Smooth muscle cell (in vitro differentiated cells): ENCODE data around the gene MIPOL1. TPM values are rescaled to one million over a fixed set of nuclear protein-coding genes. Genes with fewer than 3 reads are reported as not detected.
"Not testable (repeated sequence)": the region's sequence is repeated elsewhere in the genome, so short reads cannot be mapped to it uniquely, and the experiment has no call there.

Source experiments
- DNase-seq: peaks from one replicate; lab custom pipeline; 2025; ENCODE audit not compliant: unreplicated experiment; lab: John Stamatoyannopoulos, UW
- H2AFZ ChIP-seq: fragments of 200-600 bp; sonication (generic); 2 replicates; pipeline ENCODE4 v1.6.0; 2016; ENCODE audit warnings: antibody characterized with exemption, low read depth, mild to moderate bottlenecking
- H3F3A ChIP-seq: fragments of 200-600 bp; sonication (generic); 2 replicates; pipeline ENCODE4 v1.6.0; 2017; ENCODE audit warnings: antibody characterized with exemption, low read depth
- H3K27ac ChIP-seq: fragments of 200-600 bp; sonication (generic); 2 replicates; pipeline ENCODE4 v1.5.1; 2016; ENCODE audit warnings: low read depth, mild to moderate bottlenecking
- H3K27me3 ChIP-seq: fragments of 200-600 bp; sonication (generic); 2 replicates; pipeline ENCODE4 v1.6.1; 2016; ENCODE audit warnings: low read depth, mild to moderate bottlenecking
- H3K36me3 ChIP-seq: fragments of 200-600 bp; sonication (generic); 2 replicates; pipeline ENCODE4 v1.5.1; 2016; ENCODE audit warnings: low read depth
- H3K4me1 ChIP-seq: fragments of 200-600 bp; sonication (generic); 2 replicates; pipeline ENCODE4 v1.5.1; 2016; ENCODE audit warnings: low read depth
- H3K4me2 ChIP-seq: fragments of 200-600 bp; sonication (generic); 2 replicates; pipeline ENCODE4 v1.6.0; 2016; ENCODE audit warnings: mild to moderate bottlenecking
- H3K4me3 ChIP-seq: fragments of 200-600 bp; sonication (generic); 2 replicates; pipeline ENCODE4 v1.5.1; 2016; ENCODE audit warnings: mild to moderate bottlenecking
- H3K79me2 ChIP-seq: fragments of 200-600 bp; sonication (generic); 2 replicates; pipeline ENCODE4 v1.6.0; 2016; ENCODE audit warnings: low read depth, mild to moderate bottlenecking
- H3K9ac ChIP-seq: fragments of 200-600 bp; sonication (generic); 2 replicates; pipeline ENCODE4 v1.6.0; 2016; ENCODE audit warnings: low read depth
- H3K9me3 ChIP-seq: fragments of 200-600 bp; sonication (generic); replicated peaks from 2 replicates; pipeline ENCODE4 v1.5.1; 2016; ENCODE audit warnings: low read depth
- H4K20me1 ChIP-seq: fragments of 200-600 bp; sonication (generic); 2 replicates; pipeline ENCODE4 v1.6.0; 2016; ENCODE audit warnings: low read depth
- WGBS: methylation state at CpG from one replicate; pipeline ENCODE4 v1.1.7; 2016; ENCODE audit warnings: low lambda C conversion rate; 5-methylcytosine and 5-hydroxymethylcytosine counted together
- polyA plus RNA-seq: library from polyadenylated mRNA; unstranded; fragments of >200 nt; fragmentation: Nextera tagmentation; extraction: Ambion mirVana; gene quantifications from 2 replicates; pipeline ENCODE4 v1.2.1, GENCODE V29; 2016
- total RNA-seq: library from RNA; depleted of rRNA; stranded (reverse); fragments of >200 nt; gene quantifications from 2 replicates; pipeline ENCODE4 v1.2.3, GENCODE V29; 2014
- TF ChIP-seq, protein P1 (sequence below): fragments of 200-600 bp; sonication (generic); IDR thresholded peaks from 2 replicates; pipeline ENCODE4 v1.5.1; 2017; ENCODE audit warnings: borderline replicate concordance, mild to moderate bottlenecking, antibody characterized with exemption; ENCODE audit not compliant: insufficient read depth, poor library complexity, severe bottlenecking

The MIPOL1 gene
- total and polyA plus RNA-seq, 2 experiments from 2014 or later = 3.2 to 5.1 TPM

DNA sequence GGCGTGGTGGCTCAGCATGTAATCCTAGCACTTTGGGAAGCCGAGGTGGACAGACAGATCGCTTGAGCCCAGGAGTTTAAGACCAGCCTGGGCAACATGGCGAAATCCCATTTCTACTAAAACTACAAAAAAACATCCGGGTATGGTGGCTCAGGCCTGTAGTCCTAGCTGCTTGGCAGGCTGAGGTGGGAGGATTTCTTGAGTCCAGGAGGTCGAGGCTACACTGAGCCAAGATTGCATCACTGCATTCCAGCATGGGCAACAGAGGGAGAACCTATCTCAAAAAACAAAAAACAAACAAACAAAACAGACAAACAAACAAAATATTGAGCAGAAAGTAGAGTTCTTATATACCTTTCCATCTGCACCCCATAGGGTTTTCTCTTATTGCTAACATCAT lies 16.3 kb upstream of the MIPOL1 start:
- Histone ChIP-seq H2AFZ (no peak overlapping the region), H3K4me2 (no peak overlapping the region), H3K27me3 (no peaks in the 10 kb centered on the region), H3K9me3 (no peaks in the 10 kb centered on the region), H3K36me3 (no peaks in the 10 kb centered on the region), H3K79me2 (no peaks in the 10 kb centered on the region), H3K4me1 (no peaks in the 10 kb centered on the region), H3K9ac (no peak overlapping the region), H3K27ac (no peak overlapping the region), H3K4me3 (no peak overlapping the region), H3F3A (no peaks in the 10 kb centered on the region), H4K20me1 (no peaks in the 10 kb centered on the region)
- DNase-seq = no peak
- WGBS = 87% methylated on average over 6 of the region's 6 CpGs
- TF ChIP-seq, protein P1, sequence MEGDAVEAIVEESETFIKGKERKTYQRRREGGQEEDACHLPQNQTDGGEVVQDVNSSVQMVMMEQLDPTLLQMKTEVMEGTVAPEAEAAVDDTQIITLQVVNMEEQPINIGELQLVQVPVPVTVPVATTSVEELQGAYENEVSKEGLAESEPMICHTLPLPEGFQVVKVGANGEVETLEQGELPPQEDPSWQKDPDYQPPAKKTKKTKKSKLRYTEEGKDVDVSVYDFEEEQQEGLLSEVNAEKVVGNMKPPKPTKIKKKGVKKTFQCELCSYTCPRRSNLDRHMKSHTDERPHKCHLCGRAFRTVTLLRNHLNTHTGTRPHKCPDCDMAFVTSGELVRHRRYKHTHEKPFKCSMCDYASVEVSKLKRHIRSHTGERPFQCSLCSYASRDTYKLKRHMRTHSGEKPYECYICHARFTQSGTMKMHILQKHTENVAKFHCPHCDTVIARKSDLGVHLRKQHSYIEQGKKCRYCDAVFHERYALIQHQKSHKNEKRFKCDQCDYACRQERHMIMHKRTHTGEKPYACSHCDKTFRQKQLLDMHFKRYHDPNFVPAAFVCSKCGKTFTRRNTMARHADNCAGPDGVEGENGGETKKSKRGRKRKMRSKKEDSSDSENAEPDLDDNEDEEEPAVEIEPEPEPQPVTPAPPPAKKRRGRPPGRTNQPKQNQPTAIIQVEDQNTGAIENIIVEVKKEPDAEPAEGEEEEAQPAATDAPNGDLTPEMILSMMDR = no peak

DNA sequence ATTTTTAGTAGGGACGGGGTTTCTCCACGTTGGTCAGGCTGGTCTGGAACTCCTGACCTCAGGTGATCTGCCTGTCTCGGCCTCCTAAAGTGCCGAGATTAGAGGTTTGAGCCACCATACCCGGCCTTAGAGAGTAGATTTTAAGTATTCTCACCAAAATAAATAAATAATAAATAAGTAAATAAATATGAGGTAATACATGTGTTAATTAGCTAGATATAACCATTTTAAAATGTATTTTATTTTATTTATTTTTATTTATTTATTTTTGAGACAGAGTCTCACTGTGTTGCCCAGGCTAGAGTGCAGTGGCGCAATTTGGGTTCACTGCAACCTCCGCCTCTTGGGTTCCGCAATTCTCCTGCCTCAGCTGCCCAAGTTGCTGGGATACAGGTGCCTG lies 13.2 kb upstream of the MIPOL1 start:
- H3K9me3 ChIP-seq, H3K79me2 ChIP-seq, H2AFZ ChIP-seq, H3K4me3 ChIP-seq, H3K27ac ChIP-seq, H3F3A ChIP-seq, DNase-seq, H4K20me1 ChIP-seq, H3K4me1 ChIP-seq, H3K4me2 ChIP-seq, H3K9ac ChIP-seq, H3K36me3 ChIP-seq, H3K27me3 ChIP-seq: not testable (repeated sequence)
- 97% methylated on average over 8 of the region's 8 CpGs for WGBS

DNA sequence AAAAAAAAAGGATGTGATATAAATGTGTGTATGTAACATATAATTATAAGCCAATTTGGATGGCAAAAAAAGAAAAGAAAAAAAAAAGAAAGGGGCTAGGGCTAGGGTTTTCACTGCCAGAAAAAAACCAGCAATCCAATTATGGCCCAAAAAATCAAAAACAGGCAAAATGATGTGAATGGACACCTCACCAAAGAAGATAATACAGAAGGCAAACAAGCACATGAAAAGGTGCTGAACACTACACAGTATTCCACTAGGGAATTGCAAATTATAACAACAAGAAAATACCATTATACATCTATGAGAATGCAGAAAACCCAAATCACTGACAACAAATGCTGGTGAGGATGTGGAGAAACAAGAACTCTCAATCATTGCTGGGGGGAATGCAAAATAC lies 12.1 kb upstream of the MIPOL1 start:
- Histone ChIP-seq H3F3A (no peaks in the 10 kb centered on the region), H3K79me2 (no peaks in the 10 kb centered on the region), H2AFZ (no peak overlapping the region), H3K36me3 (no peaks in the 10 kb centered on the region), H3K4me1 (no peaks in the 10 kb centered on the region), H3K4me2 (no peak overlapping the region), H3K4me3 (no peak overlapping the region), H3K9me3 (no peaks in the 10 kb centered on the region), H4K20me1 (no peaks in the 10 kb centered on the region), H3K27me3 (no peaks in the 10 kb centered on the region), H3K9ac (no peak overlapping the region), H3K27ac (no peak overlapping the region)
- DNase-seq = no peak
- TF ChIP-seq, protein P1 = no peak

DNA sequence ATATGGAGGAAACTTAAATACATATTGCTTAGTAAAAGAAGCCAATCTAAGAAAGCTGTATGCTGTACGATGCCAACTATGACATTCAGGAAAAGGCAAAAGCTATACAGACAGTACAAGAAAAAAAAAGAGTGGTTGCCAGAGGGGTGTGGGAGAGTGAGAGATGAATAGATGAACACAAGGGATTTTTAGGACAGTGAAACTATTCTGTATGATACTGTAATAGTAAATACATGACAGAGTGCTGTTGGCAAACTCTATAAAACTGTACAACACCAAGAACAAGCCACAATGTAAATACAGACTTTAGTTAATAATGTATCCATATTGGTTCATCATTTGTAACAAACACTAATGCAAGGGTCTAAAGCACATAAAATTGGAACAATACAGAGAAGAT lies 10.9 kb upstream of the MIPOL1 start:
- Histone ChIP-seq H2AFZ (no peak overlapping the region), H3K27ac (no peak overlapping the region), H4K20me1 (no peaks in the 10 kb centered on the region), H3K9me3 (no peaks in the 10 kb centered on the region), H3K4me3 (no peak overlapping the region), H3K4me1 (no peaks in the 10 kb centered on the region), H3K9ac (no peak overlapping the region), H3F3A (no peaks in the 10 kb centered on the region), H3K79me2 (no peaks in the 10 kb centered on the region), H3K4me2 (no peak overlapping the region), H3K36me3 (no peaks in the 10 kb centered on the region), H3K27me3 (no peaks in the 10 kb centered on the region)
- no peak for DNase-seq
- 90% methylated on average over 1 of the region's 1 CpG for WGBS
- TF ChIP-seq, protein P1 = no peak
